Activated CD4-positive, CD25-positive, alpha-beta regulatory T cell treated with anti-CD3 and anti-CD28 coated beads, Interleukin-2, amount 50 U/mL, for 16 hours (primary cell): ENCODE results near the gene ANXA4.
"Not testable (repeated sequence)": the region's sequence is repeated elsewhere in the genome, so short reads cannot be mapped to it uniquely, and the experiment has no call there.

Experiments used
- DNase-seq: peaks from one replicate; pipeline ENCODE4 v3.0.0-alpha.2; 2020; ENCODE audit warnings: low read depth, low spot score

The ANXA4 gene

GRCh38 chr2:69804416-69804815, 62.5 kb downstream of the ANXA4 start:
- no peak for DNase-seq

GRCh38 chr2:69805887-69806286, 64.0 kb downstream of the ANXA4 start:
- no peak for DNase-seq

GRCh38 chr2:69807821-69808540, 66.0 kb downstream of the ANXA4 start:
- DNase-seq, result no peak

GRCh38 chr2:69810550-69810949, 68.6 kb downstream of the ANXA4 start:
- DNase-seq, result no peak

- no peak for DNase-seq
Measured at GRCh38 chr2:69811018-69811417, 69.1 kb downstream of the ANXA4 start.

GRCh38 chr2:69811591-69811990, 69.7 kb downstream of the ANXA4 start:
- no peak for DNase-seq

GRCh38 chr2:69815717-69816116, 73.8 kb downstream of the ANXA4 start:
- DNase-seq, result no peak

- peak; percentile 63 for DNase-seq
Measured at GRCh38 chr2:69816923-69817542, 75.1 kb downstream of the ANXA4 start.

GRCh38 chr2:69817729-69818501, 76.0 kb downstream of the ANXA4 start:
- DNase-seq, result no peak

- DNase-seq, result no peak
Measured at GRCh38 chr2:69827796-69828540, 86.0 kb downstream of the ANXA4 start.

GRCh38 chr2:69828938-69829255, 87.0 kb downstream of the ANXA4 start:
- no peak for DNase-seq

- peak; percentile 97 for DNase-seq
Measured at GRCh38 chr2:69829256-69830044, 87.5 kb downstream of the ANXA4 start, which contains the start of gene GMCL1. GMCL1 (plus strand) TSS chr2:69829660; CDS start chr2:69829893, 233 bp downstream.

- DNase-seq, result peak; percentile 4
Measured at GRCh38 chr2:69830045-69830905, 88.3 kb downstream of the ANXA4 start.

- DNase-seq, result not testable (repeated sequence)
Measured at GRCh38 chr2:69830906-69831241, 88.9 kb downstream of the ANXA4 start.

GRCh38 chr2:69831354-69831905, 89.5 kb downstream of the ANXA4 start:
- no peak for DNase-seq

GRCh38 chr2:69833752-69834151, 91.8 kb downstream of the ANXA4 start:
- DNase-seq, result no peak

- no peak for DNase-seq
Measured at GRCh38 chr2:69835666-69836065, 93.7 kb downstream of the ANXA4 start.

- DNase-seq, result no peak
Measured at GRCh38 chr2:69836316-69836715, 94.4 kb downstream of the ANXA4 start.

GRCh38 chr2:69837533-69837932, 95.6 kb downstream of the ANXA4 start:
- no peak for DNase-seq

GRCh38 chr2:69843993-69844392, 102.1 kb downstream of the ANXA4 start:
- DNase-seq, result no peak
